ENCODE results near the gene RIPK3.

GRCh38 chr14:24382064-24382371, 42.2 kb upstream of the RIPK3 start:
- TF ChIP-seq CTCF (IDR thresholded peaks at IDR 0.05) (no peak), POLR2AphosphoS5 (IDR thresholded peaks at IDR 0.05) (no peak), POLR2A (IDR thresholded peaks at IDR 0.05) (no peak)

Measured in prostate gland (tissue), 2 donors.